ENCODE data around the gene HSPD1. TPM values are rescaled to one million over a fixed set of nuclear protein-coding genes. Genes with fewer than 3 reads are reported as not detected.

The HSPD1 gene
- total and polyA plus RNA-seq, 9 of the 15 experiments (the other 6 are each of a cell fraction or from before 2014, with no cell fraction given), result 398 to 1,014 (median 622) TPM

GRCh38 chr2:197442857-197443256, 56.8 kb downstream of the HSPD1 start:
- no peaks in the 10 kb centered on the region for H3K79me2 ChIP-seq (ENCODE audit: control insufficient read depth, insufficient read depth, low read length)
- no peaks in the 10 kb centered on the region; a peak in 2 of 5 replicates for H3K4me1 ChIP-seq (replicated peaks in 1 of 2; ENCODE audit: control insufficient read depth in 2 of 2, insufficient read depth in 2 of 2, low read length in 2 of 2)
- POLR2A ChIA-PET, result interaction anchor here (0.6 to 3.1 kb wide), 2 partner anchors 10 to 44 kb away, joined by 3 to 10 read pairs; partner anchors contain the start of gene COQ10B
- TF ChIP-seq ZNF431 (CRISPR knock-in tag; IDR thresholded peaks at IDR 0.05) (no peak), RBM34 (IDR thresholded peaks at IDR 0.05; ENCODE audit: borderline replicate concordance, insufficient read depth, low read length) (no peak), SLC30A9 (CRISPR knock-in tag; IDR thresholded peaks at IDR 0.05) (no peak), ZBTB40 (IDR thresholded peaks at IDR 0.05) (no peak), ZBTB40 (CRISPR knock-in tag; IDR thresholded peaks at IDR 0.05) (no peak), IFI16 (CRISPR knock-in tag; IDR thresholded peaks at IDR 0.05) (no peak), CREB5 (CRISPR knock-in tag; IDR thresholded peaks at IDR 0.05) (no peak), ZNF395 (CRISPR knock-in tag; IDR thresholded peaks at IDR 0.05) (no peak)
- in situ Hi-C loops (cut with MboI), result no loop called here
- BruUV-seq (replicated peaks), result no TSS peak
- no peaks in the 10 kb centered on the region for H4K20me1 ChIP-seq (replicated peaks; ENCODE audit: control insufficient read depth, insufficient read depth, low read length)
- intact Hi-C loops (cut with micrococcal nuclease), result no loop called here
- no peak overlapping the region for H2AFZ ChIP-seq (ENCODE audit: low read depth, low read length)
- no peak overlapping the region for H3K4me3 ChIP-seq
- no peak for FAIRE-seq
- H3K9ac ChIP-seq (ENCODE audit: insufficient read depth in 1 of 2, low read depth in 2 of 2, low read length in 2 of 2), result no peak overlapping the region
- no peaks in the 10 kb centered on the region for H3K9me3 ChIP-seq (replicated peaks; ENCODE audit: control insufficient read depth, insufficient read depth, low read depth, low read length)
- no peak overlapping the region for H3K27ac ChIP-seq (ENCODE audit: extremely low read depth, low read depth, low read length)
- no peaks in the 10 kb centered on the region for H3K27me3 ChIP-seq (ENCODE audit: control insufficient read depth in 2 of 2, insufficient read depth in 2 of 2, low read length in 2 of 2)
- no peaks in the 10 kb centered on the region for H3K9me1 ChIP-seq (ENCODE audit: control insufficient read depth, insufficient read depth, low read length)
- CTCF ChIA-PET (ENCODE audit: low intra/inter-chr PET ratio), result no interaction called here
- H3K36me3 ChIP-seq (ENCODE audit: control insufficient read depth, insufficient read depth, low read length), result no peaks in the 10 kb centered on the region
- no peak for DNase-seq (ENCODE audit: extremely low read depth in 1 of 4, low spot score in 3 of 4)
- H3K4me2 ChIP-seq (ENCODE audit: insufficient read depth, low read length), result no peak overlapping the region
- 21% methylated on average over 2 of the region's 5 CpGs for WGBS (ENCODE audit: insufficient coverage, low coverage, missing lambda C conversion rate)
- no peak for ATAC-seq

Measured in K562 (cell line).